Measurements from ENCODE around the gene EGFR.

DNA sequence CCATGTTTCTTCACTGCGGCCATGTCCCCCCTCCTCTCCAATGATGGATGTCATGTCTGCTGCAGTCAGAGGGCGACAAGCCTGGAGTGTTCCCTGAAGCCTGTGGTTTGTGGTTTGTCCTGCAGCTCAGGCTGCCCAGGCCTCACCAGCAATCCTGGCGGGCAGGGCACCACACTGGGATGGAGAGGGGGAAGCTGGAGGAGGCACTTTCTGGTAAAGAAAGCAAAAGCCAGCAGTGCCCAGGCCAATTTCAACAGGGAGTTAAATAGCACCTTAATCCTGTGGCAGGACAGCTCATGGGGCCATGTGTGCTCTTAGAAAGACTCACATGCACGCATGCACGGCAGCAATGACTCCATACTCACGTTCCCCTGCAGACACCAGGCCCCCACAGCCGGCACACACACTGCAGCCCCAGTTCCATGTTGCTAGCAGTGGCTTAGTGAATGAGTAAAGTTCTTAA lies 158.3 kb downstream of the EGFR start:
- TF ChIP-seq, protein P1, sequence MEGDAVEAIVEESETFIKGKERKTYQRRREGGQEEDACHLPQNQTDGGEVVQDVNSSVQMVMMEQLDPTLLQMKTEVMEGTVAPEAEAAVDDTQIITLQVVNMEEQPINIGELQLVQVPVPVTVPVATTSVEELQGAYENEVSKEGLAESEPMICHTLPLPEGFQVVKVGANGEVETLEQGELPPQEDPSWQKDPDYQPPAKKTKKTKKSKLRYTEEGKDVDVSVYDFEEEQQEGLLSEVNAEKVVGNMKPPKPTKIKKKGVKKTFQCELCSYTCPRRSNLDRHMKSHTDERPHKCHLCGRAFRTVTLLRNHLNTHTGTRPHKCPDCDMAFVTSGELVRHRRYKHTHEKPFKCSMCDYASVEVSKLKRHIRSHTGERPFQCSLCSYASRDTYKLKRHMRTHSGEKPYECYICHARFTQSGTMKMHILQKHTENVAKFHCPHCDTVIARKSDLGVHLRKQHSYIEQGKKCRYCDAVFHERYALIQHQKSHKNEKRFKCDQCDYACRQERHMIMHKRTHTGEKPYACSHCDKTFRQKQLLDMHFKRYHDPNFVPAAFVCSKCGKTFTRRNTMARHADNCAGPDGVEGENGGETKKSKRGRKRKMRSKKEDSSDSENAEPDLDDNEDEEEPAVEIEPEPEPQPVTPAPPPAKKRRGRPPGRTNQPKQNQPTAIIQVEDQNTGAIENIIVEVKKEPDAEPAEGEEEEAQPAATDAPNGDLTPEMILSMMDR (IDR thresholded peaks at IDR 0.05): no peak
- no peak for TF ChIP-seq POLR2AphosphoS5 (IDR thresholded peaks at IDR 0.05)

All from breast epithelium (tissue), 3 donors.